T1000 (cell line): Measurements from ENCODE around the gene PCDH1.
A peak's percentile ranks its signal among the peaks of the same experiment; 100 is the strongest.

Experiments
- DNase-seq: peaks from one replicate; lab custom pipeline; 2025; ENCODE audit warnings: mixed read lengths; lab: John Stamatoyannopoulos, UW

The PCDH1 gene

GRCh38 chr5:141853895-141854626 is 24.1 kb downstream of the PCDH1 start:
- DNase-seq: no peak

- no peak for DNase-seq
Measured at GRCh38 chr5:141852448-141852847, 25.8 kb downstream of the PCDH1 start.

DNA sequence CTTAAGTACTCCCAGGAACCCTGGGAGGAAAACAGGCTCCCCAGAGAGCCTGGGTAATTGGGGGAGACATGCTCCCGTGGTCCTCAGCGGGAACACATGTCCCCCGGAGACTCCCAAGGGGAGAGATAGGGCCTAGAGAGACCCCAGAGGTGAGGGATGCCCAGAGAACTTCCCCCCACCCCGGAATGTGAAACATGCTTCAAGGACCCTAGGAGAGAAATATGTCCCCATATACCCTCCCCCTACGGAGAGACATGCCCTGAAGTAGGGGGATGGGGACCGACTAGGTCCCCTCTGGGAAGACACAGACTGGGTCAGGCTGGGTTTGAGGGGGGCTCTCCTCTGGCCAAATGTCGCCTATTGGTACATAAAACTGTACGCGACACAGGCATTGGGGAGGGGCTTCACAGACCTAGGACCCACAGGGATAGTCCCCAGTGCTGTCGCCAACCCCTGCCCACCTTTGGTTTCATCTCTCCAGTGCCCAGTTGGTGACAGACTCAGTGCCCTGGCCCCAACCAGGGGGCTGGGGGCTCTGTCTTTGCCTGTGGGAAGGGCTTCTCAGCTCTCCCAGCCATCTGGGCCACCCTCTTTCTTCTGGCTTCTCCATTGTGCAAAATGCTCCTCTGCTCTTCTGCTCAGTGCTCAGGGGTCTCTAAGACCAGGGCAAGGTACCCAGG is 26.9 kb downstream of the PCDH1 start:
- no peak for DNase-seq

GRCh38 chr5:141850786-141851185 is 27.4 kb downstream of the PCDH1 start:
- DNase-seq: no peak

DNA sequence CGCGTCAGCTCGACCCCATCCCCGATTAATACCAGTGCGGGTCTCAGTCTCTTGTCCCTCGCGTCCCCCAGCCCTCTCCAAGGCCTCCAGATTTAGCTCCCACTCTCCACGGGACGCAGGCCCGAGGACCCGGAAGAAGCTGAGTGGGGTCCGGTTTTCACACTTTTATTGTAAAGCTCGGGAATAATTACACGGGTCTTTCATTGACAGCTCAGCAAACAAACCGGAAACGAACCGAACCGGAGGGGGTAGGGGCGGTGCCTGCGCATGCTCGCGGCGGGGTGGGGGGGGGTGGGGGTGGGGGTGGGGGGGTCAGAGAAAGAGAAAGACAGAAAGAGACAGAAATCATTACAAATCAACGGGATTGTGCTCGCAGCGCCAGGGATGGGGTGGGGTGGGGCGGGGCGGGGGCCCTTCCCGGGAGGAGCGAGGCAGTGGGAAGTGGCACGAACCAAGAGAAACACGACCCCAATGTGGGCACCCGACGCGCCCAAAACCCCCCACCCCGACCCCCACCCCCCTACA is 27.9 kb downstream of the PCDH1 start:
- DNase-seq: no peak

DNA sequence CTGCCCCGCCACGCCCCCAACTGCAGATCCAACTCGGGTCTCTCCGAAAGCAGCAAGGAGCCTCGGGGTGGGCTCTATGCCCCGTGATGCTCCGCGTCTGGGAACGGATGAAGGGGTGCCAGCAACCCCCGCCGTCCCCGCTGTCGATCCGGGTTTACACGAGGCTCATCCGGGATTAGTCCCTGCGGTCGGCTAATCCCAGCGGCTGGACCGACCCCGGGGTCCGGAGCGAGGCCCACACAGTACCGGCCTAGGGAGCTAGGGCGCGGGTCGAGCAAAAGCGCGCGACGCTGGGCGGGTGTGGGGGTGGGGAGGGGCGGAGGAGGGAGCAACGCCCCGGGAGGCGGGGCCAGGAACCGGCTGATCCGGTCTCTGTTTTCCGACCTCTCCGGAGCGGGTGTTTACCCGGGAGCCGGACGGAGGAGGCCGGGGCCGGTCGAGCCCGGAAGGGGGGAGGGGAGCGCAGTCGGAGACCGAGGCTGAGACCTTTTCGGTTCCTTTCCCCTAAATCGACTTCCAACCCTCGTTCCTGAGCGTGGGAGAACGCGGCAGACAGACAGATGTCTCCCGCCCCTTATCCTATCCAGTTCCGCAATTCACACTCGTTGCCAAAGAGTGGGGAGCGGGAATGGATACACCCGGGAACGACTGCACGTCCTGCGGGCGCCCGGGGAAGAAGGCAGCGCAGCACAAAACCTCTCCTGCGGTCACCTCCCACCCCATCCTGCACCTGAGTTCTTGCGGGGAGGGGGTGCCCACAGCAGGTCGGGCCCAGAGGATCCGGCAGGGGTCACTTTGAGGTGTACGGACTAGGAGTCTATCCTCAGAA is 28.6 kb downstream of the PCDH1 start:
- DNase-seq: peak; percentile 28

GRCh38 chr5:141848744-141849414 is 29.3 kb downstream of the PCDH1 start:
- no peak for DNase-seq

GRCh38 chr5:141846031-141846430 is 32.2 kb downstream of the PCDH1 start:
- DNase-seq: no peak

DNA sequence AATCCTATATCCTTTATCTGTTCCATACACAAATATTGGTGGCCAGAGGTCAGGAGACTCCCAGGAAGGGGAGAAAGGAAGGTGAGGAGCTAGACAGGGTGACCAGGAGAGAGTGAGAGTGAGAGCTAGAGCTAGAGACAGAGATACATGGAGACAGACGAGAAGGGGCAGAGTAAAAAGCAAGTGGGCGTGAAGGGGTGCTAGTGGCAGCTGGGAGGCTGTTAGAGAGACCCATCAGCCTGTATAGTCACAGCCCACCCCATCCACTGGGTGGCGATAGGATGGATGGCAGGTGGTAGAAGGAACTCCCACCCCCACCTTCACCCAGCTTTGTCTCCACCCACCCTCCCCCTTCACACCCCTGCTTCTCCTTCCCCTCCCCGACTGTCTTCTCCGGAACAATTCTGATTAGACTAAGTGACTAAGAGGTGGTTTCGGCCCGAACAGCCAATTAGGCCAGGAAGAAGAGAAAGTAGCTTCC is 32.8 kb downstream of the PCDH1 start:
- no peak for DNase-seq

GRCh38 chr5:141844414-141845097 is 33.7 kb downstream of the PCDH1 start:
- DNase-seq: no peak

DNA sequence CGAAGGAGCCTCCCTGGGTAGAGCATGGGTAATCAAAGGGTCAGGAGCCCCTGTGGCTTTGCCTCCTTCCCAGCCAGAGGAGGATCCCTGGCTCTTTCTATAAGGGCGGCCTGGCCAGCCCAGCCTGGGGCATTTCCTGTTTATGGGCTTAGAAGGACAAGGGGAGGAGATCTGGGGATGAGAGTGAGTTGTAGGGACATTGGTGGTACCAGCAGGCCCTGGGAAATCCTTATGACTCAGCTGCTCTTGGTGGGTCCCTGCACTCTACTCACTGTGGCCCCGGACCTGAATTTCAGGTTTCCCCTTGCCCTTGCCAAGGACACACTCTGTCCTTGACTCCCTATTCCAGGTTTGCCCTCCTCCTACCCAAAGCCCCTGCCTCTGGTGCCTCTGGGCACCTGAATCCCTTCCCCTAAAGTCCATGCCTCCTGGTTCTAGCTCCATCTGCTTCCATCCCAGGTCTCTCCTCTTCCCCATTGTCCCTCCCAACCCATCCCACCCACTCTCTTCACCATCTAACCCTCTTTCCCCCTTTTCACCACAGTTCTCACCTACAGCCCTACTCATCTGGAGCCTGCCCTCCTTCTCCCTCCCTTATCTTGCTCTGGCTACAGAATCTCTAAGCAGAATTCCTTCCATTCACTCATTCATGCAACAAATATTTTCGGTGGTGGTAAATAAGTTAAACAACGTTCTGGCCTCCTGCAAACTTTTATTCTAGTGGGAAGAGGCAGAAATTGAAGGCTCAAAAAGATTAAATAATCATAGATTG is 34.9 kb downstream of the PCDH1 start:
- DNase-seq: no peak

DNA sequence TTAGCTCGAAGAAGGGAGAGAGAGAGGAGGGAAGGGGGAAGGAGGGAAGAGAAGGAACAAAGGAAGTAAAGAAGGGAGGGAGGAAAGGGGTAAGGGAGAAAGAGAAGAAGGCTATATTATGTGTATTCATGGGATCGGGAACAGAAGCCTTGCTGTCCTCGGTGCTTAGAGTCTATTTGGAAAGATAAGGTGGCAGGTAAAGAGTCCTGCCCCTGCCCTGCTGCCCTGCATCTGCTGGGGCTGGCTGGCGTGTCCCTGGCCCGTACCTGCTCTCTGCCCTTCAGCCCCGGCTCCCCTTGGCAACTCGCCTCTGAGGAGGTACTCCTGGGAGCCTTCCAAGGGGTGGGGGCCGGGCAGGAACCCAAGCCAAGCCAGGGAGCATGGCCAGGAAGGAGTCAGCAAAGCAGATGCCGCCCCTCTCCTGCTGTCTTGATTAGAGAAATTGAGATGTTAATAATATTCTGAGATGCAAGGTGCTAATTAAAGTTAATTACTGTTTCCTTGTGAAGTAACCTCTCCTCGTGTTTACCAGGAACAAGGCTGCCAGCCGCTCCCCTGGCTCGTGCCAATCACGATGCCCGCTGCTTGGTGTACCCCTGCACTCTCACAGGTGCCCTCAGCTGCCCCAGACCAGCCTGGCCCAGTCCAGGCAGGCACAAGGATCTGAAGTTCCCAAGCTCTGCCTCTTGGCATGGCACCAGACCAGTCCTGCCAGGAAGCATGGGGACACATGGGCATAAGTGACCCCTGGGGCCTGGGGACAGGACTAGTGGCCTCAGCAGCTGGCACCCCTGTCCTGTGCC is 36.6 kb downstream of the PCDH1 start:
- DNase-seq: no peak

GRCh38 chr5:141840826-141841360 is 37.3 kb downstream of the PCDH1 start:
- no peak for DNase-seq

- no peak for DNase-seq
Measured at GRCh38 chr5:141840280-141840812, 37.9 kb downstream of the PCDH1 start.

- no peak for DNase-seq
Measured at GRCh38 chr5:141839015-141839513, 39.1 kb downstream of the PCDH1 start.

DNA sequence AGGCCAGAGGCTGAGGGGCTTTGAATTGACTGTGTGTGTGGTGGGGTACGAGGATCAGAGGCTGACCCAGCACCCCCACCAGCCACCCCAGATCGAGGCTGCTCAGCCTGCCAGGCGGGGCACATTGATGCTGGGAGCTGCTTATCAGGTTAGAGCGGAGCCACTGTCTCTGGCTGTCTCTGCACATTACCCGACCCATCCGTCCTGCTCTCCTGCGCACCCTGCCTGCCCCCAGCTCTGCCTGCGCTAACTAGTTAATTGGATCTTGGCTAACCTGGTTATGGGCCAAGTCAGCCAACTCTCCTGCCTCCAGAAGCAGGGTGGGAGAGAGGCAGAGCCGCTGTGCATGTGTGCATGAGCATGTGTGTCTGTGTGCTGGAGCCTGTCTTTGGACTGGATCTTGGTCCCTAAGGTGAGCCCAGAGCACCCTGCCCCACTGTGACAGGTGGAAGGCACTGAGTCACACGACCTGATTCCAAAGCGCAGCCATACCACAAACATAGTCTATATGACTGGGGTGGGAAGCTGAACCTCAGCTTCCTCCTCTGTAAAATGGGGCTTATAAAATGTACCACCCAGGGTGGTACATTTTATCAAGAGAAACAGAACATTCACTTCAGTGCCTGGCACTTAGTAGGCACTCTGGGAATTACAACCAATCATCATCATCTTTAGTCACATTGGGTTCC is 39.7 kb downstream of the PCDH1 start:
- no peak for DNase-seq

GRCh38 chr5:141835928-141836670 is 42.1 kb downstream of the PCDH1 start:
- DNase-seq: no peak
